Subcutaneous adipose tissue (tissue), 4 donors: ENCODE measurements around the gene HINT3. TPM values are rescaled to one million over a fixed set of nuclear protein-coding genes. Genes with fewer than 3 reads are reported as not detected.

ENCODE experiments used
- CTCF ChIP-seq: fragments of 450-650 bp; IDR thresholded peaks from one replicate; pipeline ENCODE4 v1.5.1; 2016; ENCODE audit warnings: low read depth, mild to moderate bottlenecking, control low read depth, antibody characterized with exemption, moderate library complexity
- small RNA-seq: library from RNA; depleted of rRNA; stranded (forward); fragments of <200 nt; gene quantifications from one replicate; pipeline ENCODE3, GENCODE V24; 2016
- total RNA-seq, 4 donors: library from RNA; depleted of rRNA; stranded (reverse); fragments of >200 nt; gene quantifications; one replicate each; pipeline ENCODE4 v1.1.0, GENCODE V29; 2016

HINT3 gene
- total RNA-seq, 4 donors from 2014 or later, result 14.2 to 25.8 (median 22.2) TPM

- no peak for TF ChIP-seq CTCF
These were observed 63.9 kb downstream of the HINT3 start for GRCh38 chr6:126020305-126021050.

DNA sequence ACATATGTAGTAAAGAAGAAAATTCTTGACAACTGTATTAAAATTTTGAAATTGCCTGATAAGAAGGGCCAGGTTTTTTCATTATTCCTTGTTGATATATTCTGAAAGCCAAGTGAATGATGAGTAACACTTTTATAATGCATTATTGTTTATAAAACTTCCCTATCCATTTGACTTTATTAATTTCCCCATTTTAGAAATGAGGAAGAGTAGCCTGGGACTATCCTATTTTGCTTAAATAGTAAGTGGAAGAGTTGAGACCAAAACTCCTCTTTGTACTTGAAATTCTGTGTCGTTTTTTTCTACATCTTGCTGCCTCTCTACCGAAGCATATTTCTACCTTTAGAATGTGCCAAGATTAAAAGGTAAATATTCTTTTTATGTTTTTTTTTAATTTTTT is 69.4 kb downstream of the HINT3 start:
- no peak for TF ChIP-seq CTCF

- no peak for TF ChIP-seq CTCF
These were observed 71.0 kb downstream of the HINT3 start for GRCh38 chr6:126027601-126028000.

Small RNA genes lying within 50 kb of the gene (small RNA-seq; reads per million reads assigned to genes)
- gene RNA5SP216, result not detected

Other genes starting within 250 kb of the HINT3 start
- gene HEY2, start 207.1 kb upstream of the HINT3 start, total RNA-seq, result 1 to 10 TPM in 3 of 4 donors, under 1 TPM in 1; 0.85 to 4.3 (median 1.8) TPM
- gene NCOA7, start 165.8 kb upstream of the HINT3 start, total RNA-seq, result 10 to 100 TPM; 59.9 to 71.9 (median 62.2) TPM
- 10 to 100 TPM; 16.1 to 27.6 (median 16.4) TPM for gene TRMT11, start 29.8 kb downstream of the HINT3 start, total RNA-seq